H1 (cell line): Measurements from ENCODE around the gene THEM5. TPM values are rescaled to one million over a fixed set of nuclear protein-coding genes. Genes with fewer than 3 reads are reported as not detected.

ENCODE experiments used
- CTCF ChIA-PET: fragments of 300-600 bp; sonication (Branson Sonifier 250); formaldehyde crosslinking; loops from one replicate; lab custom pipeline; 2021; ENCODE audit not compliant: partially characterized antibody; lab: Charles Lee
- POLR2A ChIA-PET: fragments of 300-600 bp; sonication (Branson Sonifier 250); formaldehyde crosslinking; loops from one replicate; lab custom pipeline; 2021; ENCODE audit warnings: inconsistent platforms; ENCODE audit not compliant: partially characterized antibody; lab: Charles Lee
- DNase-seq, 2 experiments: peaks; one replicate each; pipeline versions ENCODE4 v3.0.0 to v3.0.0-alpha.2; 2010 to 2022; ENCODE audit warnings: low spot score in 2 of 2, low read depth in 1 of 2, mixed read lengths in 1 of 2
- FAIRE-seq: peaks from 2 replicates; lab custom pipeline; 2011; peaks lifted over from hg19 to GRCh38; lab: Jason Lieb, UNC
- H2AFZ ChIP-seq: 2 replicates; pipeline ENCODE4 v1.8.1; 2012; ENCODE audit warnings: low read length, inconsistent platforms
- H2AK5ac ChIP-seq: 2 replicates; pipeline ENCODE4 v1.6.1; 2013; ENCODE audit warnings: low read depth, low read length
- H2BK120ac ChIP-seq: replicated peaks from 2 replicates; pipeline ENCODE3; 2013; ENCODE audit warnings: low read depth, low read length, inconsistent platforms
- H2BK12ac ChIP-seq: 2 replicates; pipeline ENCODE4 v1.6.1; 2013; ENCODE audit warnings: low read depth, low read length
- H2BK15ac ChIP-seq: 2 replicates; pipeline ENCODE4 v1.6.1; 2013; ENCODE audit warnings: low read length
- H2BK20ac ChIP-seq: 2 replicates; pipeline ENCODE4 v1.6.1; 2013; ENCODE audit warnings: low read length
- H2BK5ac ChIP-seq: 2 replicates; pipeline ENCODE4 v1.6.1; 2013; ENCODE audit warnings: low read depth, low read length
- H3K14ac ChIP-seq: 2 replicates; pipeline ENCODE4 v1.6.1; 2013; ENCODE audit warnings: inconsistent platforms; ENCODE audit not compliant: insufficient read length
- H3K18ac ChIP-seq: 2 replicates; pipeline ENCODE4 v1.6.1; 2013; ENCODE audit warnings: low read length; ENCODE audit errors: extremely low read depth
- H3K23ac ChIP-seq: 2 replicates; pipeline ENCODE4 v1.6.1; 2013; ENCODE audit warnings: inconsistent platforms; ENCODE audit not compliant: insufficient read length
- H3K23me2 ChIP-seq: 2 replicates; pipeline ENCODE4 v1.6.1; 2013; ENCODE audit warnings: low read depth, low read length
- H3K27ac ChIP-seq: 2 replicates; pipeline ENCODE4 v1.6.1; 2011; ENCODE audit warnings: low read depth, low read length, inconsistent platforms
- H3K27me3 ChIP-seq, 4 experiments: replicated peaks in 1 of 4; 1 replicate in 1 of 4; 2 replicates in 3 of 4; pipeline versions ENCODE4 v1.6.1 to v1.8.1; 2011 to 2013; ENCODE audit warnings: low read length in 3 of 4, mild to moderate bottlenecking in 3 of 4, inconsistent platforms in 2 of 4, mixed read lengths in 2 of 4, moderate library complexity in 1 of 4; ENCODE audit not compliant: control insufficient read depth in 3 of 4, insufficient read depth in 3 of 4; ENCODE audit errors: extremely low read depth in 1 of 4
- H3K36me3 ChIP-seq, 4 experiments: 2 replicates each; pipeline versions ENCODE4 v1.6.1 to v1.8.1; 2011 to 2013; ENCODE audit warnings: mild to moderate bottlenecking in 4 of 4, low read length in 3 of 4, moderate library complexity in 2 of 4, control low read depth in 1 of 4, inconsistent platforms in 1 of 4; ENCODE audit not compliant: insufficient read depth in 4 of 4, control insufficient read depth in 2 of 4
- H3K4ac ChIP-seq: replicated peaks from 2 replicates; pipeline ENCODE3; 2013; ENCODE audit warnings: low read length, low read depth, mixed read lengths, inconsistent platforms; ENCODE audit not compliant: insufficient read length
- H3K4me1 ChIP-seq, 4 experiments: replicated peaks in 1 of 4; 1 replicate in 1 of 4; 2 replicates in 3 of 4; pipeline versions ENCODE4 v1.6.1 to v1.8.1; 2011 to 2013; ENCODE audit warnings: low read length in 3 of 4, inconsistent platforms in 2 of 4, mixed read lengths in 1 of 4; ENCODE audit not compliant: insufficient read depth in 4 of 4, control insufficient read depth in 3 of 4
- H3K4me2 ChIP-seq, 2 experiments: 2 replicates each; pipeline versions ENCODE4 v1.6.1 to v1.8.1; 2011 to 2013; ENCODE audit warnings: low read depth in 2 of 2, low read length in 2 of 2, control low read depth in 1 of 2, inconsistent platforms in 1 of 2, mild to moderate bottlenecking in 1 of 2; ENCODE audit not compliant: insufficient read depth in 1 of 2
- H3K4me3 ChIP-seq, 4 experiments: fragments of 200-600, 300-600 bp in 1 of 4; sonication (generic), shearing (Covaris generic), sonication (Bioruptor Twin) in 1 of 4; 2 replicates each; pipeline versions ENCODE4 v1.5.1 to v1.8.1; 2011 to 2016; ENCODE audit warnings: low read length in 4 of 4, low read depth in 3 of 4, control low read depth in 2 of 4, inconsistent platforms in 2 of 4, mild to moderate bottlenecking in 2 of 4, mixed read lengths in 1 of 4, moderate library complexity in 1 of 4; ENCODE audit not compliant: insufficient read depth in 2 of 4; ENCODE audit errors: extremely low read depth in 1 of 4
- H3K56ac ChIP-seq: replicated peaks from 2 replicates; pipeline ENCODE3; 2013; ENCODE audit warnings: low read depth, mild to moderate bottlenecking, mixed read lengths, low read length, inconsistent platforms; ENCODE audit not compliant: insufficient read length
- H3K79me1 ChIP-seq: 2 replicates; pipeline ENCODE4 v1.6.1; 2013; ENCODE audit warnings: low read depth, low read length, control low read depth
- H3K79me2 ChIP-seq, 2 experiments: 2 replicates each; pipeline versions ENCODE4 v1.6.1 to v1.8.1; 2012 to 2013; ENCODE audit warnings: low read length in 2 of 2, mild to moderate bottlenecking in 2 of 2, inconsistent platforms in 1 of 2; ENCODE audit not compliant: insufficient read depth in 2 of 2, control insufficient read depth in 1 of 2
- H3K9ac ChIP-seq, 4 experiments: replicated peaks in 1 of 4; 1 replicate in 1 of 4; 2 replicates in 3 of 4; pipeline versions ENCODE4 v1.6.1 to v1.8.1; 2011 to 2013; ENCODE audit warnings: low read depth in 3 of 4, low read length in 3 of 4, control low read depth in 2 of 4, mild to moderate bottlenecking in 2 of 4, moderate library complexity in 2 of 4, inconsistent platforms in 1 of 4; ENCODE audit errors: extremely low read depth in 1 of 4
- H3K9me3 ChIP-seq, 2 experiments: 2 replicates each; pipeline versions ENCODE4 v1.6.1 to v1.8.1; 2012 to 2013; ENCODE audit warnings: mild to moderate bottlenecking in 2 of 2, moderate library complexity in 2 of 2, control low read depth in 1 of 2, inconsistent platforms in 1 of 2, low read depth in 1 of 2, low read length in 1 of 2, mixed read lengths in 1 of 2; ENCODE audit not compliant: insufficient read depth in 2 of 2
- H4K20me1 ChIP-seq, 2 experiments: replicated peaks in 1 of 2; 2 replicates each; pipeline versions ENCODE3 to v1.8.1; 2011 to 2013; ENCODE audit warnings: inconsistent platforms in 2 of 2, low read length in 2 of 2, mild to moderate bottlenecking in 1 of 2; ENCODE audit not compliant: insufficient read depth in 2 of 2, control insufficient read depth in 1 of 2
- H4K5ac ChIP-seq: 2 replicates; pipeline ENCODE4 v1.6.1; 2013; ENCODE audit warnings: low read length, low read depth, mixed read lengths, inconsistent platforms; ENCODE audit not compliant: insufficient read length
- H4K8ac ChIP-seq: 2 replicates; pipeline ENCODE4 v1.8.0; 2013; ENCODE audit warnings: mild to moderate bottlenecking, moderate library complexity, low read length, inconsistent platforms; ENCODE audit not compliant: insufficient read depth; ENCODE audit errors: extremely low read depth
- H4K91ac ChIP-seq: replicated peaks from 2 replicates; pipeline ENCODE3; 2013; ENCODE audit warnings: low read length, mixed read lengths, inconsistent platforms; ENCODE audit not compliant: insufficient read length
- BRCA1 ChIP-seq: IDR thresholded peaks from 2 replicates; pipeline ENCODE4 v1.6.1; 2012; ENCODE audit warnings: low read depth, low read length, improper control_type of control experiment
- CHD2 ChIP-seq: IDR thresholded peaks from 2 replicates; pipeline ENCODE4 v1.6.1; 2012; ENCODE audit warnings: low read length, improper control_type of control experiment
- CREB1 ChIP-seq: IDR thresholded peaks from 2 replicates; pipeline ENCODE4 v1.6.1; 2012; ENCODE audit warnings: inconsistent platforms
- CTCF ChIP-seq, 3 experiments: IDR thresholded peaks; 1 replicate in 2 of 3; 2 replicates in 1 of 3; pipeline versions ENCODE4 v1.5.1 to v1.6.1; 2011; ENCODE audit warnings: low read length in 3 of 3, mild to moderate bottlenecking in 3 of 3, inconsistent platforms in 2 of 3, low read depth in 1 of 3, moderate library complexity in 1 of 3; ENCODE audit not compliant: insufficient read depth in 1 of 3; ENCODE audit errors: control extremely low read depth in 1 of 3
- POLR2A ChIP-seq, 2 experiments: IDR thresholded peaks; 1 replicate in 1 of 2; 2 replicates in 1 of 2; pipeline ENCODE4 v1.6.1; 2011; ENCODE audit warnings: low read depth in 2 of 2, low read length in 2 of 2, mild to moderate bottlenecking in 2 of 2; ENCODE audit errors: control extremely low read depth in 1 of 2
- WGBS, 2 experiments: shearing (Covaris generic) in 1 of 2; methylation state at CpG; one replicate each; pipeline versions ENCODE4 v1.1.6 to v1.1.7; 2013 to 2015; ENCODE audit warnings: low lambda C conversion rate in 2 of 2, mixed read lengths in 2 of 2, inconsistent platforms in 1 of 2, low coverage in 1 of 2, missing lambda C conversion rate in 1 of 2; ENCODE audit not compliant: insufficient replicate concordance in 2 of 2, insufficient coverage in 1 of 2, insufficient read length in 1 of 2; ENCODE audit errors: extremely low coverage in 1 of 2, missing lambda C conversion rate in 1 of 2; 5-methylcytosine and 5-hydroxymethylcytosine counted together
- polyA plus RNA-seq, 7 experiments: library from polyadenylated mRNA; depleted of rRNA in 3 of 7; stranded (reverse) in 5 of 7; unstranded in 2 of 7; fragments of >200 nt in 5 of 7; fragments of 200-250 nt in 2 of 7; gene quantifications; 1 replicate in 5 of 7; 2 replicates in 1 of 7; 4 replicates in 1 of 7; pipeline versions ENCODE4 v1.2.1 to v1.2.3, GENCODE V29; 2011 to 2013; ENCODE audit warnings: missing spikeins in 2 of 7, mixed read lengths in 2 of 7
- total RNA-seq: library from RNA; stranded (reverse); fragmentation: NEBNext Ultra II Directional; extraction: Animal tissue kit (Norgen Biotek cat#: 25700); gene quantifications from 2 replicates; pipeline ENCODE4 v1.2.1, GENCODE V29; 2021

THEM5 gene
- total and polyA plus RNA-seq, 2 of the 8 experiments (the other 6 are each of a cell fraction or from before 2014, with no cell fraction given) = not detected

GRCh38 chr1:151887028-151887427, 33.5 kb upstream of the THEM5 start:
- ChIA-PET POLR2A (no interaction called here), CTCF (interaction anchor here (0.6 to 4.6 kb wide), 6 partner anchors 11 to 115 kb away, joined by 3 to 55 read pairs (median 4); no protein-coding TSS in a partner anchor)
- Histone ChIP-seq H3K9me3 (0 out of 4 replicates have a peak, but pooled peaks cover 0 to 5% of the 10 kb centered on the region in 2 experiments), H3K23me2 (no peaks in the 10 kb centered on the region), H2AK5ac (no peak overlapping the region), H4K8ac (no peak overlapping the region), H3K4me1 (no peaks in the 10 kb centered on the region), H2BK12ac (no peak overlapping the region), H3K23ac (no peak overlapping the region), H2BK120ac (no peak overlapping the region), H3K4ac (no peak overlapping the region), H2BK20ac (no peak overlapping the region), H3K27me3 (no peaks in the 10 kb centered on the region), H3K36me3 (peaks cover 0 to 10% (median 1%) of the 10 kb centered on the region in 4 experiments; a peak in 2 of 8 replicates), H3K9ac (no peak overlapping the region), H3K18ac (no peak overlapping the region), H3K79me2 (no peaks in the 10 kb centered on the region), H3K79me1 (no peaks in the 10 kb centered on the region), H3K56ac (no peak overlapping the region), H3K14ac (no peak overlapping the region), H4K91ac (no peak overlapping the region), H3K4me2 (no peak overlapping the region), H4K5ac (no peak overlapping the region), H2BK5ac (no peak overlapping the region), H4K20me1 (no peaks in the 10 kb centered on the region), H3K4me3 (no peak overlapping the region), H3K27ac (no peak overlapping the region), H2BK15ac (no peak overlapping the region), H2AFZ (no peak overlapping the region)
- TF ChIP-seq CREB1 (no peak), CHD2 (no peak), BRCA1 (no peak), CTCF (IDR thresholded peaks at IDR 0.05; ENCODE audit: control extremely low read depth in 1 of 3, insufficient read depth in 1 of 3, low read depth in 1 of 3, low read length in 3 of 3) (no peak), POLR2A (IDR thresholded peaks at IDR 0.05; ENCODE audit: control extremely low read depth in 1 of 2, low read depth in 2 of 2, low read length in 2 of 2) (no peak)
- WGBS, 2 experiments = 92% methylated on average over 1 of the region's 1 CpG; no CpG with 5 or more reads in 1 of the 2 experiments
- no peak for DNase-seq
- FAIRE-seq = no peak
